ENCODE data around the gene LCN2. TPM values are rescaled to one million over a fixed set of nuclear protein-coding genes. Genes with fewer than 3 reads are reported as not detected.

LCN2 gene
- total and polyA plus RNA-seq, 2 experiments from 2014 or later = 2.0 TPM; not detected in 1

DNA sequence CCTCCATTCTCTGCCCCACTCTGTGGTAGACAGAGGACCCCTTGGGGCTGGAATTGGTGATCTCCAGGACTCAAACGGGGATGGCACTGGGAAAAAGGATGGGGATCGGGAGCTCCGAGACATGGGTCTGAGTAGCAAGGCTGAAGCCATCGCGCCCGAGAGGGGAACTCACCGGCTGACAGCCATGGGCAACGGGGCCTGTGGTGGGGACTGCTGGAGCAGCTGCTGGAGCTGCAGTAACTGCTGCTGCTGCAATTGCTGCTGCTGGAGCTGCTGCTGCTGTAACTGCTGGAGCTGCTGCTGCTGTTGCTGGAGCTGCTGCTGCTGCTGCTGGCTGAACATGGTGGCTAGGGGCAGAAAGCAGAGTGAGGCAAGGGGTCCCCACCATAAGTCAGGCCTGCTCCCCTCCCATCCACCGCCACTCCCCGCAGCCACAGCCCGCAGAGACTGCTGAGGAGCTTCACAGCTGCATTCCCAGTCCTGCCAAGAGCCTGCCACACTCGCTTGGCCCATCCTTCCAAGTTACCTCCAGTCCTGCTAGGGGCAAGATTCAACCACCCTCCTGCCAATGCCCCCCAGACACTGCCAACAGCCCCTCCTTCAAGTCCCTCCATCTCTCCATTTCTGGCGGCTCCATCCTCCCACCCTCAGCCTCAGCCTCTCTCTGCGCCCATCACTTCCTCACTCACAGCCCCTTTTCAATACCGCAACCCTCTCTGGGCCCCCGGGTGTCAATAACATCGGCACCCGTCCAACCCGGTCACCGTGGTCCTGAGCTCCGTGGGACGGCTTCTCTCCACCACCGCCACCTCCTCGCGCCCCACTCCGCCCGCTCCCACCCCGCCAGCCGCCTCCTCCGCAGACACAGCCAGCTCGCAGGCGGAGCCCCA lies 41.5 kb downstream of the LCN2 start:
- TF ChIP-seq REST (IDR thresholded peaks at IDR 0.05; ENCODE audit: unreplicated experiment) = no peak
- TF ChIP-seq JUNB (IDR thresholded peaks at IDR 0.05; ENCODE audit: unreplicated experiment) = no peak
- Histone ChIP-seq H3K9me2 (ENCODE audit: insufficient read depth) (no peaks in the 10 kb centered on the region), H3K36me3 (ENCODE audit: insufficient read depth) (0 out of 2 replicates have a peak, but pooled peaks cover 6% of the 10 kb centered on the region), H3K4me1 (ENCODE audit: insufficient read depth) (no peaks in the 10 kb centered on the region), H3K27me3 (ENCODE audit: insufficient read depth) (peaks cover 6% of the 10 kb centered on the region; the same call in 1 of the 2 replicates), H3K27ac (ENCODE audit: low read depth) (no peak overlapping the region), H3K4me3 (peak overlapping the region; percentile 90), H3F3A (replicated peaks; ENCODE audit: low read depth) (no peaks in the 10 kb centered on the region), H3K79me2 (replicated peaks; ENCODE audit: insufficient read depth) (no peaks in the 10 kb centered on the region), H4K20me1 (replicated peaks; ENCODE audit: insufficient read depth) (peaks cover 3% of the 10 kb centered on the region; the same call in 1 of the 2 replicates), H3K4me2 (peak overlapping the region; percentile 91), H2AFZ (peak overlapping the region; percentile 86)
- H3K36me3 Mint-ChIP-seq (ENCODE audit: low read depth) = peaks cover 32% of the 10 kb centered on the region
- peak overlapping the region; percentile 98 for H3K4me3 Mint-ChIP-seq
- H3K4me1 Mint-ChIP-seq = peaks cover 6% of the 10 kb centered on the region
- H3K9me3 Mint-ChIP-seq = no peaks in the 10 kb centered on the region
- ATAC-seq = peak; percentile 4
- H3K27ac Mint-ChIP-seq = no peak overlapping the region
- DNase-seq (ENCODE audit: low spot score) = peak; percentile 19
- peaks cover 21% of the 10 kb centered on the region for H3K27me3 Mint-ChIP-seq (ENCODE audit: insufficient read depth, low read depth, poor library complexity)

- Mint-ChIP-seq H3K27ac (no peak within 1 kb of the TSS), H3K36me3 (ENCODE audit: low read depth) (peaks cover 27% of the 10 kb centered on the region), H3K27me3 (ENCODE audit: insufficient read depth, low read depth, poor library complexity) (peaks cover 21% of the 10 kb centered on the region), H3K9me3 (no peaks in the 10 kb centered on the region), H3K4me1 (peaks cover 6% of the 10 kb centered on the region), H3K4me3 (peak within 1 kb of the TSS; percentile 98)
- Histone ChIP-seq H3K27me3 (ENCODE audit: insufficient read depth) (peaks cover 6% of the 10 kb centered on the region; the same call in 1 of the 2 replicates), H4K20me1 (replicated peaks; ENCODE audit: insufficient read depth) (peaks cover 3% of the 10 kb centered on the region; the same call in 1 of the 2 replicates), H3K4me2 (peak within 1 kb of the TSS; percentile 91), H3K4me1 (ENCODE audit: insufficient read depth) (no peaks in the 10 kb centered on the region), H3K9me2 (ENCODE audit: insufficient read depth) (no peaks in the 10 kb centered on the region), H3K79me2 (replicated peaks; ENCODE audit: insufficient read depth) (no peaks in the 10 kb centered on the region), H3K27ac (ENCODE audit: low read depth) (no peak within 1 kb of the TSS), H3K4me3 (peak within 1 kb of the TSS; percentile 90), H3F3A (replicated peaks; ENCODE audit: low read depth) (no peaks in the 10 kb centered on the region), H2AFZ (peak within 1 kb of the TSS; percentile 97), H3K36me3 (ENCODE audit: insufficient read depth) (0 out of 2 replicates have a peak, but pooled peaks cover 6% of the 10 kb centered on the region)
- ATAC-seq (peak; percentile 86), DNase-seq (ENCODE audit: low spot score) (peak; percentile 85)
- no peak for TF ChIP-seq ZNF114 (CRISPR knock-in tag; IDR thresholded peaks at IDR 0.05)
- TF ChIP-seq, protein P1, sequence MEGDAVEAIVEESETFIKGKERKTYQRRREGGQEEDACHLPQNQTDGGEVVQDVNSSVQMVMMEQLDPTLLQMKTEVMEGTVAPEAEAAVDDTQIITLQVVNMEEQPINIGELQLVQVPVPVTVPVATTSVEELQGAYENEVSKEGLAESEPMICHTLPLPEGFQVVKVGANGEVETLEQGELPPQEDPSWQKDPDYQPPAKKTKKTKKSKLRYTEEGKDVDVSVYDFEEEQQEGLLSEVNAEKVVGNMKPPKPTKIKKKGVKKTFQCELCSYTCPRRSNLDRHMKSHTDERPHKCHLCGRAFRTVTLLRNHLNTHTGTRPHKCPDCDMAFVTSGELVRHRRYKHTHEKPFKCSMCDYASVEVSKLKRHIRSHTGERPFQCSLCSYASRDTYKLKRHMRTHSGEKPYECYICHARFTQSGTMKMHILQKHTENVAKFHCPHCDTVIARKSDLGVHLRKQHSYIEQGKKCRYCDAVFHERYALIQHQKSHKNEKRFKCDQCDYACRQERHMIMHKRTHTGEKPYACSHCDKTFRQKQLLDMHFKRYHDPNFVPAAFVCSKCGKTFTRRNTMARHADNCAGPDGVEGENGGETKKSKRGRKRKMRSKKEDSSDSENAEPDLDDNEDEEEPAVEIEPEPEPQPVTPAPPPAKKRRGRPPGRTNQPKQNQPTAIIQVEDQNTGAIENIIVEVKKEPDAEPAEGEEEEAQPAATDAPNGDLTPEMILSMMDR (conservative IDR thresholded peaks at IDR 0.05; ENCODE audit: low read depth in 2 of 2) = peak; percentile 57 to 75
- no peak for TF ChIP-seq REST (IDR thresholded peaks at IDR 0.05; ENCODE audit: unreplicated experiment)
- peak; percentile 32; the same call in 1 of the 2 replicates for TF ChIP-seq CREB1 (CRISPR knock-in tag; IDR thresholded peaks at IDR 0.05; ENCODE audit: low read depth)
- TF ChIP-seq POLR2AphosphoS5 (IDR thresholded peaks at IDR 0.05; ENCODE audit: low read depth) = peak; percentile 77
- TF ChIP-seq STAT1 (IDR thresholded peaks at IDR 0.05; ENCODE audit: unreplicated experiment) = no peak
- TF ChIP-seq NANOG (IDR thresholded peaks at IDR 0.05; ENCODE audit: borderline replicate concordance) = no peak
- TF ChIP-seq, protein P2, sequence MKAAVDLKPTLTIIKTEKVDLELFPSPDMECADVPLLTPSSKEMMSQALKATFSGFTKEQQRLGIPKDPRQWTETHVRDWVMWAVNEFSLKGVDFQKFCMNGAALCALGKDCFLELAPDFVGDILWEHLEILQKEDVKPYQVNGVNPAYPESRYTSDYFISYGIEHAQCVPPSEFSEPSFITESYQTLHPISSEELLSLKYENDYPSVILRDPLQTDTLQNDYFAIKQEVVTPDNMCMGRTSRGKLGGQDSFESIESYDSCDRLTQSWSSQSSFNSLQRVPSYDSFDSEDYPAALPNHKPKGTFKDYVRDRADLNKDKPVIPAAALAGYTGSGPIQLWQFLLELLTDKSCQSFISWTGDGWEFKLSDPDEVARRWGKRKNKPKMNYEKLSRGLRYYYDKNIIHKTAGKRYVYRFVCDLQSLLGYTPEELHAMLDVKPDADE (IDR thresholded peaks at IDR 0.05) = 0 out of 2 replicates have a peak, but pooled peaks have one; percentile 29
- TF ChIP-seq JUNB (IDR thresholded peaks at IDR 0.05; ENCODE audit: unreplicated experiment) = no peak
Observed at GRCh38 chr9:128191406-128192046, 42.3 kb downstream of the LCN2 start, which contains the start of gene CIZ1. CIZ1 (minus strand) TSS chr9:128191572; CDS start chr9:128190857, 715 bp downstream.

All from GM23338 (cell line).